GM18505 (cell line): ENCODE results near the gene NSG1.

ENCODE experiments used
- ATAC-seq: cut with Tn5 transposase; IDR thresholded peaks from one replicate; pipeline ENCODE4 v1.9.1; 2021; ENCODE audit not compliant: unreplicated experiment
- POLR2A ChIP-seq: IDR thresholded peaks from 4 replicates; pipeline ENCODE4 v1.6.1; 2011; ENCODE audit warnings: borderline replicate concordance; ENCODE audit not compliant: insufficient read depth, insufficient read length; ENCODE audit errors: extremely low read depth

The NSG1 gene

DNA sequence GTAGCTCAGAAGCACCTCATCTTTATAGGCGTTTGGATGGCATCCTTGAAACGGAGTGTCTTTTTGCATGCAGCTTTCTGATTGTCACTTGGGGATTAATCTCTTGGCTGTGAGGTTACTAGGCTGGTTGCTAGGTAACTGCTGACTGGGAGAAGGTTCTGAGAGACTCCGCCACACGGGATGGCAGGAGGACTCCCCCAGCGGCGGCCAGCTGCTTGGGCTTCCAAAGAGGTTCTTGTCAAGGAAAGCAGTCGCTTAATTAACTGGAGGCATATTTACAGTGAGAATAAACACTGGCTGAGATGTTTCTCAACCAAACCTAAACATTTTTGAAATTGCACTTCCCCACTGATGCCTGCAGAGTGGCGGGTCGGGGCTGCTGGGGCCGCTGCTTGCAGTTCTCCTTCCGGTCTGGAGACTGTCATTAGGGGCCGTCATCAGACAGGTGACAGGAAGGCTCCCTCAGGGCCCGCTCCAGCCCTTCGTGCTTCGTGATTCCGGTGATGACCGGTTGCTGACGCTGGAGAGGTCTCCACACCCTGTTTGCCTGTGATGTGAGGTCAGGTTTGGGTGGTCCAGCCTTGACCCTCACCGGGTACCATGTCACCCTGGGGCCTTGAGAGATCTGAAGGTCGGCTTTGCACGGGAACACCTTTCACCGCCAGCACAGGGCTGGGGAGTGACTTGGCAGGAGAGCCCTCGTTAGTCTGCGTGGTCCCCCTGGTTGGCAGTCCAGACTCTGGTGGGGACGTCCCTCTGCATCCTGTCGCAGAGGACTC is 9.1 kb downstream of the NSG1 start:
- TF ChIP-seq POLR2A, result no peak
- ATAC-seq, result no peak

DNA sequence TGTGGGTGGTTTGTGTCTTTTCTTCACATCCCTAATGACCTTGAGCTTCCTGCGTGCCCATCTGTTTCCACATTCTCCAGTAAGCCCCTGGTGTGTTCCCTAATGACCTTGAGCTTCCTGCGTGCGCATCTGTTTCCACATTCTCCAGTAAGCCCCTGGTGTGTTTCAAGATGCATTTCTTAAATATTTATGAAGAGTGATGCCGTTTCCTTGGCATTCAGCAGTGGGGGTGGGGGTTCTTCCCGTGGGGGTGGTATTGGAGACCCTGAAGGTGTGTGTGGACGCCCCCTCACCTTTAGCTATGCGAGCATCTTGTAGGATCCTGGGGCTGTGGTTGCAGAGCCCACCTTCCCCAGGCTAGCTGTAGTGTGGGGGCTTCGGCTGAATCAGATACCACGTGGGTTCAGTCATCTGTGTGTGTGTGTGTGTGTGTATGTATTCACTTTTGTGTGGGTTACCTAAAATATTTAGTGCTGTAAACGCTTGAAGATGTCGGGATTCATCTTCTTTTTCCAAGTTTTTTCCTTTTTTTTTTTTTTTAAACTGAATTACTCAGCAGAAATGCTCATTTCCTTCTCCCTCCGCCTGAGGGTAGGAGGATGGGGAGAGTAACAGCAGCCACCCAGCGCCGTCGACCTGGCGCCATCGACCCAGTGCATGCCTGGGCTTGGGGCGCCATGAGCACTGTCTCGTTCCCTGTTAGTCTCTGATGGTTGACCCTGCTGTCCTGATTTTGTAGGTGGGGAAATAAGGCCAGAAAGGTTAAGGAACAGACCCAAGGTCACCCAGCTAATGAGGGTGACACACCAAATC is 9.9 kb downstream of the NSG1 start:
- no peak for ATAC-seq
- TF ChIP-seq POLR2A, result no peak

DNA sequence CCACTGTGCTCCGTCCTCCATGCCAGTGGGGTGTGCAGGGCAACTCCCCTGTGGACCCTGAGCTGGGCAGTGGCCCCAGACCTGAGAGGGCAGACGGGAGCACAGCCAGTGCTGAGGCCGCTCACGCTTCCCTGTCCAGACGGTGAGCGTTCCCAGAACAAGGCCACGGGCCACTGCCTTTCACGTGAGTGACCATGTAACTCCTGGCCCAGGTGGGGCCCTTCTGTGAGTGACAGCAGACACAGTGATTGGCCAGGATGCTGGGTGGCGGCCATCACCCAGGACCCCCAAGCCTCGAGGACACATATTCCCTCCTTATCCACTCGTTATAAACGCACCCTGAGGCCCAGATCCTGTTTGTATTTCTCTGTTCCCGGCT is 10.5 kb downstream of the NSG1 start:
- TF ChIP-seq POLR2A, result no peak
- ATAC-seq, result no peak

DNA sequence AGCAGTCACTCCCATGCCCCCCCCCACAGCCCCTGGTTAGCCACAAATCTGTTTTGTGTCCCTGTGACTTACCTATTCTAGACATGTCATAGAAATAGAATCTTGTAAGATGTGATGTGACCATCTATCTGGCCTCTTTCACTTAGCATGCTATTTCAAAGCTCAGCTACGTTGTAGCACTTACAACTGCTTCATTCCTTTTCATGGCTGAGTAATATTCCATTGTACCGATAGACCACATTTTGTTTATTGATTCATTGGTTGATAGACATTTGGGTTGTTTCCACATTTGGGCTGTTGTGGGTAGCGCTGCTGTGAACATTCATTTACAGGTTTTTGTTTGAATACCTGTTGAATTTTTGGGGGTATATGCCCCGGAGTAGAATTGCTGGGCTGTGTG is 11.5 kb downstream of the NSG1 start:
- TF ChIP-seq POLR2A, result no peak
- no peak for ATAC-seq

DNA sequence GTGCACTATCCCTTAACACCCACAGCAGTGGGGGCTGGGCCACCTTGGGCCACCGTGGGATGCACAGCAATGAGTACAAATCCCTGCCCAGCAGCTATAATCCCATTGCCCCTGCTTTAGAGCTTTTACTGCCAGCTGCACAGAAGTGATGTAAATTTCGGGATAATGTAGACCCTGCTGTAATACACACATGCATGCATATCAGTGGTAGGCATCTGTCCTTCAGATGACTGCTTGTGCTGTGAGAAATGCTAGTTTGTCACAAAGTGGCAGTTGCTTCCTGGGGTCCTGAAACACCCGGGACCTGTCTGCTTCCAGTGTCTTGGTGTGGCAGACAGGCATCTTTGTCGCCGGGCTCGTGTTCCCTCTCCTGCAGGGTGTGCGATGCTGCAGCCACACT is 14.1 kb downstream of the NSG1 start:
- ATAC-seq, result no peak
- TF ChIP-seq POLR2A, result no peak

DNA sequence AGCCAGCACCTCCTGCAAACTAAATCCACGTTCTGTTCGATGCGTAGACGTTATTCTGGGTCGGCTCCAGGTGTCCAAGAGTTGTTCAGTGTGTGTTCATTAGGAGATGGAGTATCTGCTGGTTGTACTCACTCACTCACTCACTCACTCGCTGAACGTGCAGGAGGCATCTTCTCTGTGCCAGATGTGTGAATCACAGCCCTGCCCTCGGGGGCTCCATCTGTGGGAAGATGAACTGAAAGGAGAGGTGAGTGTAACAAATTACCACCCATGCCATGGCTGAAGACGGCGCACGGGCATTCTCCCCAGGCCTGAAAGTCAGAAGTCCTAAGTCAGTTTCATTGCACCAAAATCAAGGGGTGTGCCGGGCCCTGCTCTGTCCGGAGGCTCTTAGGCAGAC is 16.1 kb downstream of the NSG1 start:
- ATAC-seq, result no peak
- no peak for TF ChIP-seq POLR2A

DNA sequence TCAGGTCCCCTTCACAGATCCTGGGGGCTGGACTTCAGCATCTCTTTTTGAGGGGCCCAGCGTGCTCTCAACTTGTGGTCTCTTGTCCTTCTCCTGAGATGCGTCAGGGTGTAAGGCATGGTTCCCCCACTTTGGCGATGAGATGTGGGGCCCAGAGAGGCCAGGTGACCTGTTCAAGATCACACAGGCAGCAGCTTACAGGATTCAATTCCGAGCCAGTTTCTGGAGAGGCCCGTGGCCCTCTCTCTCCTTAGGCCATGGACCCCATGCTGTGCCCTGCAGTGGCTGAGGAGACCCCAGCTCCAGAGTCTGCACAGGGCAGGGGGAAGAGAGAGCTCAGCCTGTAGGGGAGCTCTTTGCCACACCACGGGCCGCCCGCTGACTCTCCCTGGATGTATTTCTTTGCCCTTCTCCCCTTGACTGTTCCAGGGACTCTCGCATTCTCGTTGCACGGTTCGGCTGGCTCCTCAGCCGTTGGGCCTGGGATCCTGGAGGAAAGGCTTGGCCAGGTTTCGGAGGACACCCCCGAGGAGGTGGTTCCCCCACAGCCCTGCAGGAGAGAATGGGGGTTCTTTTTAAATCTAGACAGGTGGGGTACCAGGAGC is 18.6 kb downstream of the NSG1 start:
- no peak for ATAC-seq
- no peak for TF ChIP-seq POLR2A

DNA sequence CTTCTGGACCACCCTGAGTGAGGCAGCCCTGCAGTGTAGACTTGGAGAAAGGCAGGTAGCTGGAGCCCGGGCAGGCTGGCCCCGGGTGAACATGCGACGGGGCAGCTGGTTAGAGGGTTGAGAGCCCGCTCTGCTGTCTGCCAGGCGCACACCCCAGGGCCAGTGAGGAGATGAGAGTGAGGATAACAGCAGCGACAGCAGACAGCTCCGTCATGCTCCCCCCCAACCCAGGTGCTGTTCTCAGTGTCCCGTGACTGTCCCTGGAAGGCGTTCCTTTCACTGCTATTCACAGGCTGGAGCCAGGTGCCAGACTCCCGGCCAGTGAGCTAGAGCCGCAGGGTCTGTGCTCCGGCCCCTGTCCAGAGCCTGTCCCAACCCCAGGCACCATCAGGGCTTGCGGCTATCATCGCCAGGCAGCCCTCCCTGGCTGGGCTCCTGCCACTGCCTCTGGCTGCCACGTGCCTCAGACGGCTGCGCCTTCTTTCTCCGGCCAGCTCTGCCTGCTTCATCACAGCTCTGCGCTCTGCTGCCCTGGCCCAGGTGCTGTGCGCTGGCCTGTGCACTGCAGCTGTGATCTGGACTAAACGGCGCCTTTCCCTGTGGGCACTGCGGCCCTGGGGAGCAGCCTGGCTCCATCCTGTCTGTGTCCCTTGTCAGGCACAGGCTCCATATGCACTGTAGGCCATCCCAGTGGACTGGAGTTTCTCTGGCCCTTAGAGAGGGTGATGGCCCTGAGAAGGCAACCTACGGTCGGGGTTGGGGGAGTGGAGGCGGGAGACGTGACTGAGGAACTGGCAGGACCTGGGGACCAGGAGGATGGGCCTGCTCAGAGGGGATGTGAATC is 19.8 kb downstream of the NSG1 start:
- ATAC-seq, result no peak
- TF ChIP-seq POLR2A, result no peak

DNA sequence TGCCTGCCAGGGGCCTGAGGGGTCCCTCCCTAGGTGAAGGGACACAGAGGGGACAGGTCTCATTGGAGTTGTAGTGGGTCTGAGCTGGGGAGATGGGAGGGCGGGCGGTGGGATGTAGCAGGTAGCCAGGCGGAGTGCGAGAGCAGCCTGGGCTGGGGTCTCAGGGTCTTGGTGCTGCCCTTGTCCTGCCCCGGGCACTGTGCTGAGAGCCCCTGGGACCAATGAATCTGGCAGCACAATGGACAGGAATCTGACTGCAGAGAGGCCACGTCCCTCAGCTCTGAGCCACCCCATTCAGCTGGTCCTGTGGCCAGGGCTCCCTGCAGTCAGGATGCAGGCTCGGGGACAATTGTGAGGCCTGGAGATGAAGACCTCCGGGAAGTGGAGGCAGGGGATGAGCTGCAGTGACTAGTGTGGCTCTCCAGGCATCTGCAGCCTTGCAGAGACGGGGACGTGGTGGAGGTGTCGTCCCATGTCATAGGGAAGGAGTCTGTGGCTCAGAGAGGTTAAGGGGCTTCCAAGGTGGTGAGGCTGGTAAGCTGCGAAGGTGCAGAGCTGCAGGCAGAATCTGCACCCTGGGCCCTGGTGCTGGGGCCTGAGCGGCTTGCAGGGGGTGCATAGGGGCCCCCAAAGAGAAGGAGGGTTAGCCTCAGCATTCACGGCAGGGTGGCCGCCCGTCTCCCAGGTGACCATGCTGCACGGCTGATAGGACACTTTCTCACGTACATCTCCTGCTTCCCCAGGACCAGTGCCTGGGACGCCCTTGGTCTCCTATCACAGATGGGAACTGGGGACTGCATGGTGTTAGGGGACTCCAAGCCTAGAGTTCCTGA is 20.6 kb downstream of the NSG1 start:
- ATAC-seq, result no peak

DNA sequence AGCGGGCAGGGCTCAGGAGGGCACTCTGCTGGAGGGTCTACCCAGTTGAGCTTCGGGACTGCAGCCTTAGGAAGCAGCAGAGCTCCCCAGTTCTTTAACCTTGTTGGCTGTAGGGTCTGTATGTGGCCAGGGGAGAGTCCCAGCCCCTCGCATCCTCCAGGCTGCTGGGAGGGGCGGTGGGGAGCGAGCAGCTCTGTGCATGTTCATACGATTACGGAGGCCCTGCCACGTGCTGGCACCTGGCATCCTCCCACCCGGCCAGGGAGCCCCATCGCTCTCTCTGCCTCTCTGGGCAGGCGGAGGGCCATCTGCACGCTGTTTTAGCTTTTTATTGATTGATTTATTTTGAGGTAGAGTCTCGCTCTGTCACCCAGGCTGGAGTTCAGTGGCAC is 21.2 kb downstream of the NSG1 start:
- ATAC-seq, result no peak
- no peak for TF ChIP-seq POLR2A

More for the DNA sequence above, 20.6 kb downstream of the NSG1 start:
- TF ChIP-seq POLR2A, result no peak

DNA sequence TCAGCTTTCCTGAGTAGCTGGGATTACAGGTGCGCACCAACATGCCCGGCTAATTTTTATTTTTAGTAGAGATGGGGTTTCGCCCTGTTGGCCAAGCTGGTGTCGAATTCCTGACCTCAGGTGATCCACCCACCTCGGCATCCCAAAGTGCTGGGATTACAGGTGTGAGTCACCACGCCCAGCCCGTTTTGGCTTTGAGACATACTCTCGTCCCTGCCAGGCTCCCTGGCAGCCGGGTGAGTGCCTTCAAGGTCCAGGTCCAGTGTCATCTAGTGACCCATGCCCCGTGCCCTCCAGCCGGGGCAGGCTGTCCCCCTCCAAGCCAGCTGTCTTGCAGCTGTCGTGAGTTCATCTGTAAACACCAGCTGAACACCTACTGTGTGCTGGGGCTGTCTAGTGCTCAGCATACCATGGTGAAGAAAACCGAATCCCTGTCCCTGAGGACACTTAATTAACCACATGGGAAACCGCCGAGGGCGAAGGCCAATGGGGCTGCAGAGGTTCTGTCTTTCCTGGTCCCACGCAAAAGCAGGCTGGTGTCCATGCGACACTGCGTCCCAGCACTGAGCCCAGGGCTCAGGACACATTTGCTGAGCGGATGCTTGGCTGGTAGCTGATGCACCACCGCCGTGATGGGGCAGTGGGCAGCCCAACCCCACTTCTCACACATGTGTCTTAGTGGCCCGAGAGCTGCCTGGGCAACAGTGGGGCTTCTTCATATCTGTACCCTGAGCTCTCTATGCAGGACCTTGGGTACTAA is 21.9 kb downstream of the NSG1 start:
- ATAC-seq, result no peak
- TF ChIP-seq POLR2A, result no peak

DNA sequence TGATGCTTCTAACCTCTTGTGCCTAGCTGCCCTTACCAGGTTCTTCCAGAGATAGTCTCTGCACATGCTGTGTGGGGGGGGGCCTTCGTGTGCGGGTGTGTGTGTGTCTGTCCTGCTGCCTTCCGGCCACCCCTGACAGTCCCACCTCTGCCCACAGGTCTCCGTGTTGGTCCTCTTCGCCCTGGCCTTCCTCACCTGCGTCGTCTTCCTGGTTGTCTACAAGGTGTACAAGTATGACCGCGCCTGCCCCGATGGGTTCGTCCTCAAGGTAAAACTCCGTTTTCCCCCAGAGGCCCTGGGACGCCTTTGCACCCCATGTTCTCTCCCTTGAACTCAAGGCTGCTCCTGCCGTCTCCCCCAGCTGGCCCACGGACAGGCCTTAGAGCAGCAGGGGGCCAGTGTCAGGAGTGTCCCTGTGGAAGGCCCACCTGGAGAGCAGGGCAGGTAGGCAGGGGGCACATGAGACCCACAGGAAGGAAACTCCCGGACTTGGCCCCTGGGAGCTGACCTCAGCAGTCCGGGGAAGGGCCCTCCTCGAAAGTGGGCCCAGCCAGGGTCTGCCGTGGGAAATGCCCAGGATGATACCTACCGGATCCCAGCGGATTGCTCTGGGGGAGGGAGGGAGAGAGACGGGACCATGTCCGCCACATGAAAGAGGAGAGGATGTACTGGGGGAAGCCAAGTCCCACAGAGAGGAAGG is 22.7 kb downstream of the NSG1 start:
- no peak for ATAC-seq

DNA sequence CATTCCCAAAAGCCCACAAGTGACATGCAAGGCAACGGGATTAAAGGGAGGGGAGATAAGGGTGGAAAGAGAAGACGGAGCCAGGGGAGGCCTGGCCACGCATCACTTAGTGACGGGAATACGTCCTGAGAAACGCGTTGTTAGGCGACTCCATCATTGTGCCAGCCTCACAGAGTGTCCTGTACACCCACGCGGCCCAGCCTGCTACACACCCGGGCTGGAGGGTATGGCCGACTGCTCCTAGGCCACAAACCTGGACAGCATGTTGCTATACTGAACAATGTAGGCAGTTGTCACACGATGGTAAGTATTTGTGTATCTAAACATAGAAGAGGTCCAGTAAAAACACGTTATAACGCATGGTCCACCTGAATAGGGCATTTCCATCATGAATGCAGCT is 23.4 kb downstream of the NSG1 start:
- TF ChIP-seq POLR2A, result no peak
- no peak for ATAC-seq

More for the DNA sequence above, 22.7 kb downstream of the NSG1 start:
- TF ChIP-seq POLR2A, result no peak
